Skeletal muscle satellite cell (primary cell): ENCODE measurements around the gene OAS2.
"Not testable (repeated sequence)": the region's sequence is repeated elsewhere in the genome, so short reads cannot be mapped to it uniquely, and the experiment has no call there.

Experiments
- H3K27me3 ChIP-seq: 2 replicates; pipeline ENCODE4 v1.7.0; 2013; ENCODE audit warnings: low read length; ENCODE audit not compliant: control insufficient read depth, insufficient read depth
- H3K36me3 ChIP-seq: 2 replicates; pipeline ENCODE4 v1.7.0; 2013; ENCODE audit warnings: mild to moderate bottlenecking, control low read depth, low read length; ENCODE audit not compliant: insufficient read depth
- H3K4me1 ChIP-seq: 2 replicates; pipeline ENCODE4 v1.7.0; 2013; ENCODE audit warnings: low read length; ENCODE audit not compliant: control insufficient read depth, insufficient read depth
- H3K4me2 ChIP-seq: 2 replicates; pipeline ENCODE4 v1.7.0; 2013; ENCODE audit warnings: mild to moderate bottlenecking, low read length
- H3K4me3 ChIP-seq: 2 replicates; pipeline ENCODE4 v1.7.0; 2013; ENCODE audit warnings: low read length
- H3K9ac ChIP-seq: 2 replicates; pipeline ENCODE4 v1.7.0; 2013; ENCODE audit warnings: mild to moderate bottlenecking, low read depth, low read length, moderate library complexity
- H3K9me3 ChIP-seq: replicated peaks from 2 replicates; pipeline ENCODE4 v1.7.0; 2013; ENCODE audit warnings: mild to moderate bottlenecking, control low read depth, low read length

OAS2 gene

GRCh38 chr12:112939761-112940381 is 38.4 kb upstream of the OAS2 start:
- Histone ChIP-seq H3K27me3 (no peaks in the 10 kb centered on the region), H3K4me3 (no peak overlapping the region), H3K36me3 (no peaks in the 10 kb centered on the region), H3K9me3 (no peaks in the 10 kb centered on the region), H3K4me1 (peaks cover 6% of the 10 kb centered on the region), H3K4me2 (no peak overlapping the region), H3K9ac (no peak overlapping the region)

GRCh38 chr12:112941528-112942335 is 36.6 kb upstream of the OAS2 start:
- no peak overlapping the region for H3K9ac ChIP-seq
- peaks cover 6% of the 10 kb centered on the region for H3K4me1 ChIP-seq

GRCh38 chr12:112942572-112942971 is 35.7 kb upstream of the OAS2 start:
- no peak overlapping the region for H3K9ac ChIP-seq
- no peaks in the 10 kb centered on the region for H3K27me3 ChIP-seq
- H3K9me3 ChIP-seq = no peaks in the 10 kb centered on the region
- no peaks in the 10 kb centered on the region for H3K36me3 ChIP-seq
- H3K4me3 ChIP-seq = no peak overlapping the region
- H3K4me2 ChIP-seq = no peak overlapping the region
- peaks cover 6% of the 10 kb centered on the region for H3K4me1 ChIP-seq

More at GRCh38 chr12:112941528-112942335, 36.6 kb upstream of the OAS2 start:
- Histone ChIP-seq H3K36me3 (no peaks in the 10 kb centered on the region), H3K4me3 (no peak overlapping the region), H3K9me3 (no peaks in the 10 kb centered on the region), H3K4me2 (no peak overlapping the region), H3K27me3 (no peaks in the 10 kb centered on the region)

DNA sequence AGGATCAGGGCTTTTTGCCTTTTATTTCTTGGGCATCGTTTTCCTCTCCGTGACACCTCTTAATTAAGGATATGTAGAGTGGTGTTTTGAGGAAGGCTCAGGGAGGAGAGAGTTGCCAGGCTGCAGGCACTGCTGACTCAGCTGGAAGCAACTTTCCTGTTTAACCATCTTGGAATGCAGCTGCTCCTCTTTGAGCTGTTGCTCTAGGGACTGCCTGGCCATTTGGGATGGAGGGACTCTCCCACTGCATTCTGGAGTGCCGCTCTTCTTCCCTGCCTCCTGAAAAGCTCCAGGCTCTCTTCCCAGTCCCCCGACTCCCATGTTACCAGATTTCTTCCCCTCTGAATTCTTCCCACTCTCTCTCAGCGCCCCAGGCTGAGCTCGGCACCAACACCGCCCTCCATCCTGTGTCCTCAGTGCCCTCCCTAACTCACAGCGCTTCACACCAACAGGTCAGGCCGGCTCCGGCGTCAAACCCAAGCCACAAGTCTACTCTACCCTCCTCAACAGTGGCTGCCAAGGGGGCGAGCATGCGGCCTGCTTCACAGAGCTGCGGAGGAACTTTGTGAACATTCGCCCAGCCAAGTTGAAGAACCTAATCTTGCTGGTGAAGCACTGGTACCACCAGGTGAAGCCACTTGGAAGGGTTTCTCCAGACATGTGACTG is 34.2 kb upstream of the OAS2 start:
- Histone ChIP-seq H3K9me3 (no peaks in the 10 kb centered on the region), H3K4me1 (peaks cover under 1% of the 10 kb centered on the region), H3K4me2 (no peak overlapping the region), H3K36me3 (no peaks in the 10 kb centered on the region), H3K9ac (no peak overlapping the region), H3K4me3 (no peak overlapping the region), H3K27me3 (no peaks in the 10 kb centered on the region)

- H3K27me3 ChIP-seq = no peaks in the 10 kb centered on the region
- no peaks in the 10 kb centered on the region for H3K9me3 ChIP-seq
- H3K36me3 ChIP-seq = no peaks in the 10 kb centered on the region
- no peak overlapping the region for H3K4me3 ChIP-seq
- no peak overlapping the region for H3K9ac ChIP-seq
- H3K4me2 ChIP-seq = no peak overlapping the region
- H3K4me1 ChIP-seq = no peaks in the 10 kb centered on the region
These were observed 32.8 kb upstream of the OAS2 start for GRCh38 chr12:112945515-112945914.

DNA sequence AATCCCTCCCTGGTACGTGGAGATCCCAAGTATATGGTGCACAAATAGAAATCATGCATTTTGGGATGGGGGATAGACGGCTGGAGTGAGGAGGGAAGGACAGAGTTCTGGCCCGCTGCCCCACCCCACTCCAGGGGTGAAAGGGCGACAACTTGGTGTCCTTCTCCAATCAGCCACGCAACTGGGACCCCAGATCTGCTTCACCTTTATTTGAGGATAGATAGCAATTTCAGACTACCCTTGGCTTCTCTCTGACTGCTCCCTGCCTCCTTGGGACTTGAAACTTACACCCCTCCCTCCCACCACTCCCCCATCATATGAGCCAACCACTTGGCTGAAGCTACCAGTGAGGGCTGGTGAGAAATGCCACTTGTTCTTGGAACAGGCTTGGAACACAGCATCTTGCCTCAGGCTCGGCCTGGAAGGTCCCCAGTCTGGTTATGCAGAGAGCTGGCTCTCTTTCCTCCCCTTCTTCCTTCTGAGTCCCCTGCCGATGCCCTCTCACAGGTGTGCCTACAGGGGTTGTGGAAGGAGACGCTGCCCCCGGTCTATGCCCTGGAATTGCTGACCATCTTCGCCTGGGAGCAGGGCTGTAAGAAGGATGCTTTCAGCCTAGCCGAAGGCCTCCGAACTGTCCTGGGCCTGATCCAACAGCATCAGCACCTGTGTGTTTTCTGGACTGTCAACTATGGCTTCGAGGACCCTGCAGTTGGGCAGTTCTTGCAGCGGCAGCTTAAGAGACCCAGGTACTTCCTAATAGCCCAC is 31.9 kb upstream of the OAS2 start:
- H3K4me3 ChIP-seq = no peak overlapping the region
- H3K9me3 ChIP-seq = no peaks in the 10 kb centered on the region
- H3K9ac ChIP-seq = no peak overlapping the region
- no peak overlapping the region for H3K4me2 ChIP-seq
- no peaks in the 10 kb centered on the region for H3K27me3 ChIP-seq
- H3K36me3 ChIP-seq = no peaks in the 10 kb centered on the region
- H3K4me1 ChIP-seq = no peaks in the 10 kb centered on the region

GRCh38 chr12:112947314-112947713 is 31.0 kb upstream of the OAS2 start:
- no peaks in the 10 kb centered on the region for H3K9me3 ChIP-seq
- no peak overlapping the region for H3K9ac ChIP-seq
- no peaks in the 10 kb centered on the region for H3K27me3 ChIP-seq
- H3K4me3 ChIP-seq = no peak overlapping the region
- no peaks in the 10 kb centered on the region for H3K36me3 ChIP-seq
- no peak overlapping the region for H3K4me2 ChIP-seq
- no peaks in the 10 kb centered on the region for H3K4me1 ChIP-seq

GRCh38 chr12:112947761-112948160 is 30.6 kb upstream of the OAS2 start:
- Histone ChIP-seq H3K9ac (no peak overlapping the region), H3K36me3 (no peaks in the 10 kb centered on the region), H3K4me3 (no peak overlapping the region), H3K9me3 (no peaks in the 10 kb centered on the region), H3K27me3 (no peaks in the 10 kb centered on the region), H3K4me2 (no peak overlapping the region), H3K4me1 (no peaks in the 10 kb centered on the region)

DNA sequence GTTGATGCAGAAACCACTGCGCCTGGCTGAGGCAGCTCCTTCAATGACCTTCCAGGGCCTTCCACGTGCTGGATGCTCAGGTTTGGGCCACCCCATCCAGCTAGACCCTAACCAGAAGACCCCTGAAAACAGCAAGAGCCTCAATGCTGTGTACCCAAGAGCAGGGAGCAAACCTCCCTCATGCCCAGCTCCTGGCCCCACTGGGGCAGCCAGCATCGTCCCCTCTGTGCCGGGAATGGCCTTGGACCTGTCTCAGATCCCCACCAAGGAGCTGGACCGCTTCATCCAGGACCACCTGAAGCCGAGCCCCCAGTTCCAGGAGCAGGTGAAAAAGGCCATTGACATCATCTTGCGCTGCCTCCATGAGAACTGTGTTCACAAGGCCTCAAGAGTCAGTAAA is 29.5 kb upstream of the OAS2 start:
- H3K9ac ChIP-seq = no peak overlapping the region
- no peaks in the 10 kb centered on the region for H3K36me3 ChIP-seq
- H3K4me3 ChIP-seq = no peak overlapping the region

DNA sequence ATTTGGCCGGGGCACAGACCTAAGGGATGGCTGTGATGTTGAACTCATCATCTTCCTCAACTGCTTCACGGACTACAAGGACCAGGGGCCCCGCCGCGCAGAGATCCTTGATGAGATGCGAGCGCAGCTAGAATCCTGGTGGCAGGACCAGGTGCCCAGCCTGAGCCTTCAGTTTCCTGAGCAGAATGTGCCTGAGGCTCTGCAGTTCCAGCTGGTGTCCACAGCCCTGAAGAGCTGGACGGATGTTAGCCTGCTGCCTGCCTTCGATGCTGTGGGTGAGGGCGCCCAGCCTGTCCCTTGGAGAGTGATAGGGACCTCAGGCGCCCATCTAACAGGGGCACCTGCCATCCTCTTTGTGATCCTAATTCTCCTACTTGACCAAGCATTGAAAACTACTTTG is 27.6 kb upstream of the OAS2 start:
- Histone ChIP-seq H3K4me3 (no peak overlapping the region), H3K4me2 (no peak overlapping the region), H3K36me3 (no peaks in the 10 kb centered on the region), H3K4me1 (no peaks in the 10 kb centered on the region), H3K27me3 (no peaks in the 10 kb centered on the region), H3K9me3 (no peaks in the 10 kb centered on the region), H3K9ac (no peak overlapping the region)

More for the DNA sequence above, 29.5 kb upstream of the OAS2 start:
- H3K9me3 ChIP-seq = no peaks in the 10 kb centered on the region
- no peak overlapping the region for H3K4me2 ChIP-seq
- no peaks in the 10 kb centered on the region for H3K27me3 ChIP-seq
- H3K4me1 ChIP-seq = no peaks in the 10 kb centered on the region

DNA sequence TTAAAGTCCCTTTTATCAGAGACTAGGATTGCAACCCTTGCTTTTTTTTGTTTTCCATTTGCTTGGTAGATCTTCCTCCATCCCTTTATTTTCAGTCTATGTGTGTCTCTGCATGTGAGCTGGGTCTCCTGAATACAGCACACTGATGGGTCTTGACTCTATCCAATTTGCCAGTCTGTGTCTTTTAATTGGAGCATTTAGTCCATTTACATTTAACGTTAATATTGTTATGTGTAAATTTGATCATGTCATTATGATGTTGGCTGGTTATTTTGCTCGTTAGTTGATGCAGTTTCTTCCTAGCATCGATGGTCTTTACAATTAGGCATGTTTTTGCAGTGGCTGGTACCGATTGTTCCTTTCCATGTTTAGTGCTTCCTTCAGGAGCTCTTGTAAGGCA is 21.2 kb upstream of the OAS2 start:
- H3K4me2 ChIP-seq, H3K9me3 ChIP-seq, H3K9ac ChIP-seq, H3K27me3 ChIP-seq, H3K4me1 ChIP-seq, H3K36me3 ChIP-seq, H3K4me3 ChIP-seq: not testable (repeated sequence)
